Measurements from ENCODE around the gene IDI1.

GRCh38 chr10:1096287-1096889 lies 47.5 kb upstream of the IDI1 start:
- TF ChIP-seq CTCF (conservative IDR thresholded peaks at IDR 0.05; ENCODE audit: low read depth, low read length) (no peak), POLR2A (IDR thresholded peaks at IDR 0.05; ENCODE audit: low read depth, low read length) (no peak), RAD21 (IDR thresholded peaks at IDR 0.05; ENCODE audit: low read length) (no peak), RFX5 (IDR thresholded peaks at IDR 0.05; ENCODE audit: low read depth, low read length) (no peak)
